GM15510 (cell line): ENCODE results near the gene INTU.

Experiments used
- POLR2A ChIP-seq: IDR thresholded peaks from 3 replicates; pipeline ENCODE4 v1.6.1; 2011; ENCODE audit warnings: borderline replicate concordance; ENCODE audit not compliant: insufficient read length; ENCODE audit errors: extremely low read depth

Gene INTU

GRCh38 chr4:127630152-127630551 is 2.6 kb upstream of the INTU start:
- no peak for TF ChIP-seq POLR2A

- TF ChIP-seq POLR2A = no peak
Measured at GRCh38 chr4:127631420-127631819, 1.3 kb upstream of the INTU start.

GRCh38 chr4:127634181-127634580 is 1.4 kb downstream of the INTU start:
- no peak for TF ChIP-seq POLR2A

GRCh38 chr4:127641524-127641923 is 8.8 kb downstream of the INTU start:
- TF ChIP-seq POLR2A = no peak

- TF ChIP-seq POLR2A = no peak
Measured at GRCh38 chr4:127642169-127642568, 9.4 kb downstream of the INTU start.

GRCh38 chr4:127643791-127644190 is 11.0 kb downstream of the INTU start:
- no peak for TF ChIP-seq POLR2A

GRCh38 chr4:127648061-127648460 is 15.3 kb downstream of the INTU start:
- no peak for TF ChIP-seq POLR2A

GRCh38 chr4:127656047-127656680 is 23.4 kb downstream of the INTU start:
- TF ChIP-seq POLR2A = no peak

- no peak for TF ChIP-seq POLR2A
Measured at GRCh38 chr4:127660284-127660885, 27.6 kb downstream of the INTU start.

GRCh38 chr4:127667116-127667515 is 34.4 kb downstream of the INTU start:
- no peak for TF ChIP-seq POLR2A

GRCh38 chr4:127667772-127668171 is 35.0 kb downstream of the INTU start:
- no peak for TF ChIP-seq POLR2A

GRCh38 chr4:127668770-127669169 is 36.0 kb downstream of the INTU start:
- no peak for TF ChIP-seq POLR2A

- TF ChIP-seq POLR2A = no peak
Measured at GRCh38 chr4:127669691-127670090, 36.9 kb downstream of the INTU start.

- TF ChIP-seq POLR2A = no peak
Measured at GRCh38 chr4:127672111-127672510, 39.4 kb downstream of the INTU start.

- no peak for TF ChIP-seq POLR2A
Measured at GRCh38 chr4:127685292-127685691, 52.5 kb downstream of the INTU start.

GRCh38 chr4:127686658-127687057 is 53.9 kb downstream of the INTU start:
- no peak for TF ChIP-seq POLR2A

GRCh38 chr4:127687580-127687979 is 54.8 kb downstream of the INTU start:
- no peak for TF ChIP-seq POLR2A

- no peak for TF ChIP-seq POLR2A
Measured at GRCh38 chr4:127698789-127699200, 66.0 kb downstream of the INTU start.

- TF ChIP-seq POLR2A = no peak
Measured at GRCh38 chr4:127708985-127709384, 76.2 kb downstream of the INTU start.
